PFSK-1 (cell line): ENCODE results near the gene HLF.

ENCODE experiments used
- FOXP2 ChIP-seq: optimal IDR thresholded peaks from 2 replicates; pipeline ENCODE3; 2011; ENCODE audit warnings: borderline replicate concordance, control low read depth, inconsistent platforms; ENCODE audit not compliant: insufficient read depth; ENCODE audit errors: extremely low read length, extremely low read depth
- POLR2AphosphoS5 ChIP-seq: IDR thresholded peaks from 2 replicates; pipeline ENCODE4 v1.6.1; 2012; ENCODE audit warnings: low read depth, mild to moderate bottlenecking, control low read depth, low read length, moderate library complexity
- REST ChIP-seq, 2 experiments: IDR thresholded peaks; 2 replicates each; pipeline versions ENCODE4 v1.6.1 to v1.8.0; 2011 to 2012; ENCODE audit warnings: low read depth in 2 of 2, low read length in 2 of 2, control low read depth in 1 of 2, inconsistent platforms in 1 of 2, mild to moderate bottlenecking in 1 of 2, moderate library complexity in 1 of 2; ENCODE audit not compliant: insufficient read depth in 1 of 2
- SIN3A ChIP-seq: IDR thresholded peaks from 2 replicates; pipeline ENCODE4 v1.6.1; 2012; ENCODE audit warnings: mild to moderate bottlenecking, low read length, moderate library complexity, borderline replicate concordance; ENCODE audit not compliant: insufficient read depth
- TAF1 ChIP-seq: IDR thresholded peaks from 2 replicates; pipeline ENCODE4 v1.6.1; 2012; ENCODE audit warnings: low read length, control low read depth, borderline replicate concordance; ENCODE audit not compliant: insufficient read depth

HLF gene

GRCh38 chr17:55219934-55220333, 44.8 kb upstream of the HLF start:
- TF ChIP-seq SIN3A (no peak), REST (IDR thresholded peaks at IDR 0.05; ENCODE audit: insufficient read depth in 1 of 2, low read depth in 2 of 2, low read length in 2 of 2) (no peak), TAF1 (no peak), FOXP2 (no peak), POLR2AphosphoS5 (no peak)

DNA sequence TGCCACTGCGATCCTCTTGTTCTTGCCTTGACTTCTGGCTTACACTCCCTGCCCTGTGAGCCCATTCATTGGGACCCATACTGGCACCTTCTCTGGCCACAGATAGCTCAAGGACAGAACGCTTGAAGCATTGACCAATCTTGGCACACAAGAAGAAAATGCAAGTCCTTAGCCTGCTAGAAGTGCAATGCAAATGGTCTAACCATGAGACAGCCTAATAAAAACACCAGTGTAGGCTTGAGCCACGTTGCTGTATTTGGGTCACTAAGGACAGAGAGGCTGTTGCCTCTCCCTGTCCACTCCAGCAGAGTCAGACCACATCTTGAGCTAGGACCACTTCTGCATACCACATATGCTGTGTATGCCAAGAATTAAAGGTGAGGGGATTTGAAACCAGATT, 41.2 kb upstream of the HLF start:
- TF ChIP-seq FOXP2, result no peak
- no peak for TF ChIP-seq TAF1
- TF ChIP-seq SIN3A, result no peak
- TF ChIP-seq POLR2AphosphoS5, result no peak
- TF ChIP-seq REST (IDR thresholded peaks at IDR 0.05; ENCODE audit: insufficient read depth in 1 of 2, low read depth in 2 of 2, low read length in 2 of 2), result no peak

DNA sequence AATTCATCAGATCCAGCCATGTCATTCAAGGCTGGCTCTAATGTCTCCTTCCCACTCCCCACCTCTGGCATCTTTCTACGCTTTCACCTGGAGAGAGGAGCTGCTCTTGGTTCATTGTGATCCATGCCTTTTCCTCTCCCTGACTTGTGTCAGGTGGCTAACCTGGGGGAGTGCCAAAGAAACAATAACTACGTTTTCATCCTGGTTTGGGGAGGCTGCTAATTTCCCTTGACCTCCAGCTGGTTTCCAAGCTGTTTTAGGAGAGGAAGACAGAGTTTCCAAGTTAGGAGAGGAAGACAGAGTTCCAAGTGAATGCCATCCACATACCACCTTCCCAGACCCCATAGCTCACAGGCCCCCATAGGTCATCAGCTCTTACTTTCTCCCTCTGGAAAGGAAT, 40.0 kb upstream of the HLF start:
- TF ChIP-seq SIN3A (no peak), FOXP2 (no peak), POLR2AphosphoS5 (no peak), REST (IDR thresholded peaks at IDR 0.05; ENCODE audit: insufficient read depth in 1 of 2, low read depth in 2 of 2, low read length in 2 of 2) (no peak), TAF1 (no peak)

GRCh38 chr17:55225237-55225636, 39.5 kb upstream of the HLF start:
- TF ChIP-seq FOXP2 (no peak), TAF1 (no peak), POLR2AphosphoS5 (no peak), SIN3A (no peak), REST (IDR thresholded peaks at IDR 0.05; ENCODE audit: insufficient read depth in 1 of 2, low read depth in 2 of 2, low read length in 2 of 2) (no peak)

DNA sequence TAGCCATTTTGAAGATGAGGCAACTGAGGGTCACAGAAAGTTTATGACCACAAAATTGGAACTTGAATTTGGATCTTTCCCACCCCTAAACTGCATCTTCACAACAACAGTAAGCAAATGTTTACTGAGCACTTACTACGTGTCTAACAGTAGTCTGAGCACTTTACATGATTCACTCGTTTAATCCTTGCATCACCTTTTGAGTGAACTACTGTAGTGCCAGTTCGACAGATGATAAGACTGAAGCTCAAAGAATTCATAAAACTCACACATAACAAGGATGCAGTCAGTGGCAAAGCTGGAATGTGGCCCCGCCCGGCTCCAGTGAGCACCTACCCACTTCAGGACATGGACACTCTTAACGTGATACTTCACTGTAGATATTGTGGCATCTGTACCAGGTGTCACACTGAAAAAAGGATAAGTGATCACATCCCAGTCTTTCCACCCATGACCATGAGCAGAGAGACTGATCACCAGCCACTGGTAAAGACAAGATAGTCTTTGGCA, 36.0 kb upstream of the HLF start:
- no peak for TF ChIP-seq POLR2AphosphoS5
- TF ChIP-seq TAF1, result no peak
- TF ChIP-seq SIN3A, result no peak
- TF ChIP-seq FOXP2, result no peak
- no peak for TF ChIP-seq REST (IDR thresholded peaks at IDR 0.05; ENCODE audit: insufficient read depth in 1 of 2, low read depth in 2 of 2, low read length in 2 of 2)
